Thyroid gland (tissue), 4 donors: ENCODE measurements around the gene EIF3A.

Experiments used
- POLR2A ChIP-seq, 2 donors: fragments of 450-650 bp; IDR thresholded peaks; one replicate each; pipeline ENCODE4 v1.6.1; 2017; ENCODE audit warnings: antibody characterized with exemption in 2 of 2, mild to moderate bottlenecking in 2 of 2, moderate library complexity in 1 of 2
- TF ChIP-seq, protein P1 (sequence below), 6 experiments: fragments of 200-600 bp in 3 of 6; fragments of 450-650 bp in 3 of 6; sonication (generic) in 3 of 6; IDR thresholded peaks; one replicate each; pipeline ENCODE4 v1.5.1; 2016 to 2019; ENCODE audit warnings: antibody characterized with exemption in 6 of 6, mild to moderate bottlenecking in 2 of 6, inconsistent platforms in 1 of 6, moderate library complexity in 1 of 6

DNA sequence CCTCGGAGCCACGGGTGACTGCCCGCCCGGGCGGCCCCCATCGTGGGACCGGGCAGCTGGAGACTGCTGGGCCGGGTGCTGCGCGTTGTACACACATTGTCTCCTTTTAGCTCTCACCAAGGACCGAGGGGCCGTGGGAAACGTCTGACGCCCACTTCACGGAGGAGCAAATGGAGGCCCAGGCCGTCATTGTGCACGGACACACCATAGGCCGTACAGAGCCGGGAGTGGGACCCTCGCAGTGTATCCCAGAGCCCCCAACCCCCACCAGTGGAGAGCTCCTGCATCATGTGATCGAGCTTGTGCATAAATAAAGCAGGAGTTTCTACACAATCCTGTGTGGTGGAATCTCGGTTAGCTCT lies 24.0 kb upstream of the EIF3A start:
- TF ChIP-seq POLR2A (IDR thresholded peaks at IDR 0.05) = no peak
- TF ChIP-seq, protein P1, sequence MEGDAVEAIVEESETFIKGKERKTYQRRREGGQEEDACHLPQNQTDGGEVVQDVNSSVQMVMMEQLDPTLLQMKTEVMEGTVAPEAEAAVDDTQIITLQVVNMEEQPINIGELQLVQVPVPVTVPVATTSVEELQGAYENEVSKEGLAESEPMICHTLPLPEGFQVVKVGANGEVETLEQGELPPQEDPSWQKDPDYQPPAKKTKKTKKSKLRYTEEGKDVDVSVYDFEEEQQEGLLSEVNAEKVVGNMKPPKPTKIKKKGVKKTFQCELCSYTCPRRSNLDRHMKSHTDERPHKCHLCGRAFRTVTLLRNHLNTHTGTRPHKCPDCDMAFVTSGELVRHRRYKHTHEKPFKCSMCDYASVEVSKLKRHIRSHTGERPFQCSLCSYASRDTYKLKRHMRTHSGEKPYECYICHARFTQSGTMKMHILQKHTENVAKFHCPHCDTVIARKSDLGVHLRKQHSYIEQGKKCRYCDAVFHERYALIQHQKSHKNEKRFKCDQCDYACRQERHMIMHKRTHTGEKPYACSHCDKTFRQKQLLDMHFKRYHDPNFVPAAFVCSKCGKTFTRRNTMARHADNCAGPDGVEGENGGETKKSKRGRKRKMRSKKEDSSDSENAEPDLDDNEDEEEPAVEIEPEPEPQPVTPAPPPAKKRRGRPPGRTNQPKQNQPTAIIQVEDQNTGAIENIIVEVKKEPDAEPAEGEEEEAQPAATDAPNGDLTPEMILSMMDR (IDR thresholded peaks at IDR 0.05) = no peak
